ENCODE measurements around the gene POU2AF1. TPM values are rescaled to one million over a fixed set of nuclear protein-coding genes. Genes with fewer than 3 reads are reported as not detected.
A peak's percentile ranks its signal among the peaks of the same experiment; 100 is the strongest.
"Not testable (repeated sequence)": the region's sequence is repeated elsewhere in the genome, so short reads cannot be mapped to it uniquely, and the experiment has no call there.

Gene POU2AF1
- total RNA-seq, 1 experiment from 2014 or later = not detected

GRCh38 chr11:111320728-111321568, 58.1 kb downstream of the POU2AF1 start:
- no peaks in the 10 kb centered on the region for H3K9me3 ChIP-seq (replicated peaks)
- no peaks in the 10 kb centered on the region for H3K27me3 ChIP-seq
- H3K27ac ChIP-seq = no peak overlapping the region
- DNase-seq = no peak
- no peaks in the 10 kb centered on the region for H3K4me1 ChIP-seq
- H3K36me3 ChIP-seq = no peaks in the 10 kb centered on the region
- no peak overlapping the region for H3K4me3 ChIP-seq

GRCh38 chr11:111320199-111320598, 58.9 kb downstream of the POU2AF1 start:
- not testable (repeated sequence) for H3K9me3 ChIP-seq (replicated peaks); H3K36me3 ChIP-seq; H3K4me1 ChIP-seq; H3K27ac ChIP-seq; H3K4me3 ChIP-seq; DNase-seq; H3K27me3 ChIP-seq

GRCh38 chr11:111319296-111319695, 59.8 kb downstream of the POU2AF1 start:
- Histone ChIP-seq H3K9me3 (replicated peaks) (no peaks in the 10 kb centered on the region), H3K4me3 (no peak overlapping the region), H3K27ac (no peak overlapping the region), H3K4me1 (no peaks in the 10 kb centered on the region), H3K36me3 (no peaks in the 10 kb centered on the region), H3K27me3 (no peaks in the 10 kb centered on the region)
- DNase-seq = no peak

- H3K27ac ChIP-seq = no peak overlapping the region
- no peak overlapping the region for H3K4me3 ChIP-seq
- no peaks in the 10 kb centered on the region for H3K36me3 ChIP-seq
- 0 out of 2 replicates have a peak, but pooled peaks cover 3% of the 10 kb centered on the region for H3K4me1 ChIP-seq
- H3K27me3 ChIP-seq = no peaks in the 10 kb centered on the region
- no peaks in the 10 kb centered on the region for H3K9me3 ChIP-seq (replicated peaks)
- DNase-seq = no peak
These were observed 67.0 kb downstream of the POU2AF1 start for GRCh38 chr11:111312076-111312475.

GRCh38 chr11:111310723-111311122, 68.4 kb downstream of the POU2AF1 start:
- Histone ChIP-seq H3K27ac (no peak overlapping the region), H3K27me3 (no peaks in the 10 kb centered on the region)

GRCh38 chr11:111310088-111310487, 69.0 kb downstream of the POU2AF1 start:
- Histone ChIP-seq H3K27ac (no peak overlapping the region), H3K4me3 (no peak overlapping the region), H3K36me3 (no peaks in the 10 kb centered on the region), H3K27me3 (no peaks in the 10 kb centered on the region), H3K9me3 (replicated peaks) (no peaks in the 10 kb centered on the region), H3K4me1 (0 out of 2 replicates have a peak, but pooled peaks cover 3% of the 10 kb centered on the region)
- peak in 1 of 2 experiments; percentile 15 for DNase-seq

More at GRCh38 chr11:111310723-111311122, 68.4 kb downstream of the POU2AF1 start:
- Histone ChIP-seq H3K36me3 (no peaks in the 10 kb centered on the region), H3K9me3 (replicated peaks) (no peaks in the 10 kb centered on the region), H3K4me3 (no peak overlapping the region), H3K4me1 (0 out of 2 replicates have a peak, but pooled peaks cover 3% of the 10 kb centered on the region)
- no peak for DNase-seq

GRCh38 chr11:111309215-111309915, 69.7 kb downstream of the POU2AF1 start:
- no peak for DNase-seq
- Histone ChIP-seq H3K27ac (no peak overlapping the region), H3K4me1 (0 out of 2 replicates have a peak, but pooled peaks cover 3% of the 10 kb centered on the region), H3K9me3 (replicated peaks) (no peaks in the 10 kb centered on the region), H3K27me3 (no peaks in the 10 kb centered on the region), H3K4me3 (no peak overlapping the region), H3K36me3 (no peaks in the 10 kb centered on the region)

GRCh38 chr11:111308140-111308539, 70.9 kb downstream of the POU2AF1 start:
- no peaks in the 10 kb centered on the region for H3K27me3 ChIP-seq
- H3K36me3 ChIP-seq = no peaks in the 10 kb centered on the region
- peak; percentile 52 to 62 for DNase-seq
- H3K4me3 ChIP-seq = no peak overlapping the region
- 0 out of 2 replicates have a peak, but pooled peaks cover 3% of the 10 kb centered on the region for H3K4me1 ChIP-seq
- H3K27ac ChIP-seq = no peak overlapping the region
- H3K9me3 ChIP-seq (replicated peaks) = no peaks in the 10 kb centered on the region

GRCh38 chr11:111307472-111308108, 71.5 kb downstream of the POU2AF1 start:
- no peaks in the 10 kb centered on the region for H3K9me3 ChIP-seq (replicated peaks)
- no peak overlapping the region for H3K4me3 ChIP-seq
- 0 out of 2 replicates have a peak, but pooled peaks cover 3% of the 10 kb centered on the region for H3K4me1 ChIP-seq
- no peaks in the 10 kb centered on the region for H3K36me3 ChIP-seq
- no peak overlapping the region for H3K27ac ChIP-seq
- DNase-seq = no peak
- H3K27me3 ChIP-seq = no peaks in the 10 kb centered on the region

GRCh38 chr11:111306321-111306720, 72.8 kb downstream of the POU2AF1 start:
- Histone ChIP-seq H3K4me1 (0 out of 2 replicates have a peak, but pooled peaks cover 3% of the 10 kb centered on the region), H3K9me3 (replicated peaks) (no peaks in the 10 kb centered on the region), H3K4me3 (no peak overlapping the region), H3K27me3 (no peaks in the 10 kb centered on the region), H3K36me3 (no peaks in the 10 kb centered on the region), H3K27ac (no peak overlapping the region)
- DNase-seq = no peak

GRCh38 chr11:111305876-111306275, 73.2 kb downstream of the POU2AF1 start:
- DNase-seq = no peak
- Histone ChIP-seq H3K9me3 (replicated peaks) (no peaks in the 10 kb centered on the region), H3K4me3 (no peak overlapping the region), H3K27me3 (no peaks in the 10 kb centered on the region), H3K4me1 (0 out of 2 replicates have a peak, but pooled peaks cover 3% of the 10 kb centered on the region), H3K27ac (no peak overlapping the region), H3K36me3 (no peaks in the 10 kb centered on the region)

- no peak for DNase-seq
- Histone ChIP-seq H3K27me3 (no peaks in the 10 kb centered on the region), H3K4me3 (no peak overlapping the region)
These were observed 73.8 kb downstream of the POU2AF1 start for GRCh38 chr11:111305162-111305802.

GRCh38 chr11:111303461-111303860, 75.6 kb downstream of the POU2AF1 start:
- DNase-seq = no peak
- Histone ChIP-seq H3K27ac (no peak overlapping the region), H3K4me1 (0 out of 2 replicates have a peak, but pooled peaks cover 3% of the 10 kb centered on the region), H3K36me3 (no peaks in the 10 kb centered on the region), H3K9me3 (replicated peaks) (no peaks in the 10 kb centered on the region), H3K4me3 (no peak overlapping the region), H3K27me3 (no peaks in the 10 kb centered on the region)

More at GRCh38 chr11:111305162-111305802, 73.8 kb downstream of the POU2AF1 start:
- Histone ChIP-seq H3K27ac (no peak overlapping the region), H3K9me3 (replicated peaks) (no peaks in the 10 kb centered on the region), H3K36me3 (no peaks in the 10 kb centered on the region), H3K4me1 (0 out of 2 replicates have a peak, but pooled peaks cover 3% of the 10 kb centered on the region)

- DNase-seq = no peak
- H3K4me3 ChIP-seq = no peak overlapping the region
- H3K9me3 ChIP-seq (replicated peaks) = no peaks in the 10 kb centered on the region
- H3K27ac ChIP-seq = no peak overlapping the region
- H3K4me1 ChIP-seq = no peaks in the 10 kb centered on the region
- no peaks in the 10 kb centered on the region for H3K27me3 ChIP-seq
- no peaks in the 10 kb centered on the region for H3K36me3 ChIP-seq
These were observed 76.8 kb downstream of the POU2AF1 start for GRCh38 chr11:111302298-111302697.

Data from SJCRH30 (cell line).